Measurements from ENCODE around the gene RCAN2.

Gene RCAN2

DNA sequence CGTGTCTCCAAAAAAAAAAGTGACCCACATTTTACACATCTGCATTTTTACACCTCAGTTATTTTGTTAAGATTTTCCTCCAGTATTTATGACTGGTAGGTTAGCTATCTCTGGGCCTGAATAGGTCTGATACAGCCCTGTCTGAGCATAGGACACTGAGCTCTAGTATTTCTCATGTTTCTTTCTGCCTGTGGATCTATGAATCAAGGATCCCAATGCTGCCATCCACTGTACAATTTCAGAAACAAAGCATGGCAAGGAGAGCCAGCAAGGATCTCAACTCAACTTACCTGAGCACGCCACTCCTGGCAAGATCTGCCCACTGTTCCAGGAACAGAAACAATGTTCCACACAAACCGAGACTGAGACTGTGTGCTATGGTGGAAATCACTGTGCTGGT, 284.1 kb downstream of the RCAN2 start:
- DNase-seq, result no peak

DNA sequence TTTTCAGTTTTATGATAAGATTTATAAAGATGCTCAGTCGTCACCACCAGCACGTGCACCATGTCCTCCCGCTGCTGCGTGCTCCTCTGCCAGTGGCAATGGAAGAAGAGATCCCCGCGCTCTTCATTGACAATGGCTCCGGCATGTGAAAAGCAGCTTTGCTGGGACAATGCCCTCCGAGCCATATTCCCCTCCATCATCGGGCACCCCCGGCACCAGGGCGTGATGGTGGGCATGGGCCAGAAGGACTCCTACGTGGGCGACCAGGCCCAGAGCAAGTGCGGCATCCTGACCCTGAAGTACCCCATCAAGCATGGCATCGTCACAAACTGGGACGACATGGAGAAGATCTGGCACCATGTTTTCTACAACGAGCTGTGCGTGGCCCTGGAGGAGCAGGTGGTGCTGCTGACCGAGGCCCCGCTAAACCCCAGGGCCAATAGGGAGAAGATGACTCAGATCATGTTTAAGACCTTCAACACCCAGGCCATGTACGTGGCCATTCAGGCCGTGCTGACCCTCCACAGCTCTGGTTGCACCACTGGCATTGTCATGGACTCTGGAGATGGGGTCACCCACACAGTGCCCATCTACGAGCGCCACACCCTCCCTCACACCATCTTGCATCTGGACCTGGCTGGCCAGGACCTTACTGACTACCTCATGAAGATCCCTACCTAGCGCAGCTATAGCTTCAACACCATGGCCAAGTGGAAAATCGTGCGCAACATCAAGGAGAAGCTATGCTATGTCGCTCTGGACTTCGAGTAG, 286.2 kb downstream of the RCAN2 start:
- no peak for DNase-seq

DNA sequence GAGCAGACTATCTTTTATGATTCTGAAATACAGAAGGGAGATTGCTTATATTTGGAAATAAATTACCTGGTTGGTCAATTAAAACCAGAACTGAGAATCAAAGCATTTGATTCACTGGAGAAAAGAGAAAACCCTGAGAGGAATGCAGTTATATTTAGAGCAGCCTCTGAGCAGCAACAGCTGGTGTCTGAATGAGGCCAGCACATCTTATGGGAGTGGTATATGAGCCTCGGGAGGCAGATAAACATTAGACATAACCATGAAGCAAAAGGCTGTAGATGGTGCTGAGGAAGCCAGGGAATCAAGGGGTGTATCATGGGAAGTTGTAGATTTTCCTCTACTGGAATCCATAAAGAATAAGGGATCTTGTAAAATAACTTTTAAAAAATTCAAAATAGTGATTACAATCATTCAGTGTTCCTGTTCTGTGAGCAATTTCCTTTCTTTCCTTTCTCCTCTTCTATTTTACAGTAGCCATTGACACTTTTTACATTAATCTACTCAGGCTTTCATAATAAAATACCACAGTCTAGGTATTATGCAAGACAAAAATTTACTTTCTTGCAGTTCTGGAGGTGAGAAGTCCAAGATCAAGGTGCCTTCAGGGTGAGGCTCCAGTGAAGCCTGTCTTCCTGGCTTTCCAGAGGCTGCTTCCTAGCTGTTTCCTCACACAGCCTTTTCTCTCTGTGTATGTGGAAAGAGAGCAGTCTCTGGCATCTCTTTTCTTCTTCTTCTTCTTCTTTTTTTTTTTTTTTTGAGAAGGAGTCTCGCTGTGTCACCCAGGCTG, 287.7 kb downstream of the RCAN2 start:
- DNase-seq, result no peak

DNA sequence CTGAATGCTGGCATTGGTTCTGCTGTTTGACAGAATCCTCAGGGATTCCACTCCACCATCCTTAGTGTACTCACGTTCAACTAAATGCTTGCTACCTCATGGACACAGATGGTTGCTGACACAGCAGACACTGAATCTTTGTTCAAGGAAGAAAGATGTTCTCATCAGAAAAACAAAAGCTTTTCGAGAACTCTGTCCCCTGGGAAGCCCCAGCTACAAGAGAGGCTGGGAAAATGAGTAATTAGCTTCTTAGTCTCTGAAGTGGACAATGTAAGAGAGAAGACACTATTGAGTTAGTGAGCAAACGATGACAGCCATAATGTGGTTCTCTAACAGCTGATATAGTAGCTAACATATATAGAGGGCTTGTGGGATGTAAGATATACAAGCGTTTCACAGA, 289.5 kb downstream of the RCAN2 start:
- no peak for DNase-seq

DNA sequence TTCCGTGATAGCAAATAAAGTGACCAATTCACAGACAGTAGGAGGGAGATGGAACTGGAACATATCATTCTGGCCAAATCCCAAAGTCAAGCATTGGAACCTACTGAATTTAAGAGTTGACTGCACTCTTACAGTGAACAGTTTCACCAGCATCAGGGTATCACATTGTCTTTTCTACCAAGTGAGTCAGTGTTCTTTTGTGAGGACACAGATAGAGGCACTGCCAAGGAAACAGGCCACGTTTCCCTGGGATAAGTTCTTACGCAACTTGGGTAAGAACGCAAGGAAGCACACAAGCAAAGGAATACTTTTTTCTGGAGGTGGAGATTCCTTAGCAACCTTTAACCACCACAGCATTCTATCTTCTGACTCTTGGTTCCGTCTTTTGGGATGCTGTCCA, 291.9 kb downstream of the RCAN2 start:
- DNase-seq, result no peak

DNA sequence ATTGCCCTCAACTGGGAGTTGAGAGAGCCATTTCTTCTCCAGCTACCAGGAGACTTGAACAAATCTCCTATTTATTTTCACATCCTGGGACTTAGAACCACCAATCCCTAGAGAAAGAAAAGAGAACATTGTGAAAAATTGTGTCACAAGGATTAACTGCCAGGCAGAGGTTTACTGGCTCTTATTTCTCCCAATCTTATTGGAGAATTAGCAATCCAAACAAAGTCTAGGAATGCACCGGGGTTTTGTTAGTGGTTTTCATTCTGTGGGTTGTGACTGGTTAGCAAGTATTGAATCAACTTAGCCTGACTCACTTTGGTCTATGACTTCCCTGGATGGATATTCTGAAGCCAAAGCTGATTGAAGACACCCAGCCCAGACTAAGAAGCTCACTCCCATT, 299.3 kb downstream of the RCAN2 start:
- DNase-seq, result no peak

DNA sequence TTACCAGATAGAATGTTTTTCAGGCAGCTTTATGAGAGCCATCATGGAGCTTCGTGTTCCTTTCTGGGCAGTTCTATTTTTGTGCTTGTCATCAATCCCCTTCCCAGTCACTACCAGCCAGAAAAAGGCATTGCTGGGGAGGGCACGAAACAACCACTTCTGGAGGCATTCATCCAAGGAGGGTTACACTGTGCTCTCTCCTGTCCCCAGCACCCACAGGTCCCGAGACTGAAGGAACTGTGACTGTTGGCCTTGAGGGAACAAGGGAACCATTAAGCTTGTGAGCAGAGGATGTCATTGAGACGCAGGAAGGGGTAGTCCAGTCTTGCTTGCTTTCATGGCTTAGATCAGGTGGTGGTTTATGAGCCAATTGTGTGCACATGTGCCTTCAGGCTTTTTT, 300.4 kb downstream of the RCAN2 start:
- no peak for DNase-seq

DNA sequence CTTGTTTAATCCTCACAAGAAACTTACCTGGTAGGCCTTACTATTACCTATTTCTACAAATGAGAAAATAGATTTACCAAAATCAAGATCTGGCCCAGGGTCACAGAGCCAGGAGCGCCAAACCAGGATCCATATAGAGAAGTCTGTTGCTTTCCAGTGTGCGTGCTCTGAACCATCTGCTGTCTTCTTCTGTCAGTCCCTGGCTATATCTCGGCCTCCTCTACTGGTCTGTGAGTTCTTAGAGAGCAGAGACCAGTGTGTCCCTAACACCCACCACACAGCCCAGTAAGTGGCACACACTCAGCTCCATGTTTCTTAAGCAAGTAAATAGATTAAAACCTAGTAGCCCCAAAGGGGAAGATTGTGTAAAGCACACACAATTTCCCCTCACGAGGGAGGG, 301.5 kb downstream of the RCAN2 start:
- DNase-seq, result no peak

DNA sequence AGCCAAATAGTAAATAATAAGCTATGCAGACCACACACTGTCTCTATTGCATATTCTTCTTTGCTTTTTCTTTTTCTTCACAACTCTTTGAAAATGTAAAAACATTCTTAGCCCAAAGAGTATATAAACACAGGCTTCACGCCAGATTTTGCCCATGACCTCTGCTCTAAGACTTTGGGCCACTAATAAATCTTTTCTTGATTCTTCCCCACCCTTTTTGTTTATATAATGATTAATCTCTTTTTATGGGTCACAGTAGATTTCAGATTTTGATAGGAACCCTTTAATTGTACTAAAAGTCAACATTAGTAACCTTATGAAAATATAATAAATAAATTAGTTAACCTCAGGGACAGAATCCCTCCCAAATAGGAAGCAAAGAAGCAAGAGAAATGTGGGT, 304.7 kb downstream of the RCAN2 start:
- no peak for DNase-seq

DNA sequence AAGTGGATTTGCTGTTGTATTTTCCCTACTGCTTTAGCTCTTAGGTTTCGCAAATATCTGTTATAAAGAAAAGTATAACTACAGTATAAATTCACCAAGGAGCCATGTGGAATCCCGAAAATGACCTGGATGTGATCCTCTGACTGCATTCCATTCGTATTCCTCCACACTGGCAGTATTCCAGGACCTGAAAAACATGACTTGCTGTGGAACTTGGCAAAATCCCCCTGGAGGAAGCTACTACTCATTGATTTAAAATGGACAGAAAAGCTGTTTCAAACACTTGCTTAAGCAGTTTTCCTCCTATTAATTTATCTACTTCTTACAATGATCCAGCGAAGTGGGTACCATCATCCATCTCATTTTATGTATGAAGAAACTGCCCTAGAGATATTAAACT, 307.1 kb downstream of the RCAN2 start:
- DNase-seq, result no peak

DNA sequence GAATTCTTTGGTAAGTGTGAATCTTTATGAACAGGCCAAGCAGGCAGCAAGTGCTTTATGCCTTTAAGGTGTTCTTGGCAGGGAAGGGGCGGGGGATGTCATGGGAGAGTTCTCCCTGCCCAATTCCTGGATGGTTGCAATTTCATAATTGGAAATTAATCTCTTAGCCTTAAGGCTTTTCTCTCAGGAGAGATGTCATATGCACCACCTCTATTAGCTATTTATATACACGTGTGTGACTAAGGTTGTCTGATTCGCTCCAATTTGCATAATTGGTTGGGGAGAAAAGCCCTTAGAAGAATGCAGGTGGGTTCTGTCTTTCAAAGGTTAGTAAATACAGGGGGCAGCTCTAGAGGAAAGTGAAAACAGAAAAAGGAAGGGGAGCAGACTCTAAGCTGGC, 315.3 kb downstream of the RCAN2 start:
- DNase-seq, result no peak

DNA sequence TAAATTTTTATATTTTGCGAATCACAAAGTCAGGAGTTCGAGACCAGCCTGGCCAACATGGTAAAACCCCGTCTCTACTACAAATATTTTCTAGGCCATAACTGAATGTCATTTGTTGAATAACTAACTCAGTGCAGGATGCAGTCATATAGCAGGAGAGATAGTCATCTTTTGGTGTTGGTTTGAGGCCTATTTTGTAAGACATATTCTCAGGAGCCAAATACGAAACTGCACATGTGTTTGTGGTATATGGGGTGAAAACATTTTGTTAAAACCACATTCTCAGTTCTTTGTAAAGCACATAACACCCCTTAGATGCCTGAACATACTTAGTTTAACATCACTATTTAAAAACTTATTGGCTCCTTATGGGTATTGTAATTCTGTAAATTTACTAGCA, 315.8 kb downstream of the RCAN2 start:
- DNase-seq, result no peak

DNA sequence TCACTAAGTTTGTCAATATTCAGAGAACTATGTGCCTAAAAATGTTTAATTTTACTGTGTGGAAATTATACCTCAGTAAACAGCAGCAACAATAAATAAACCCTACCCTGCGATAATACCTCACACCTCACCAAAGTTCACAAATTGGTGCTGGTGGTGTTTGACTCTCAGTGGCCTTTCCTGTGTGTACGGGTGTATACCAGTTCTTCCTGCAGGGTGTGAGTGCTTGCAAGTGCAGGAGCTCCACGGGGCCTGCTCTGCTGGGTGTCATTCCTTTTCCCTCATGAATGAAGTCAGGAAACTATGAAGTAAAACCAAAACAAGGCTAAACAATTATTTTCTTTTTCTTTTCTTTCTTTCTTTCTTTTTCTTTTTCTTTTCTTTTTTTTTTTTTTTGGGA, 316.3 kb downstream of the RCAN2 start:
- DNase-seq, result no peak

DNA sequence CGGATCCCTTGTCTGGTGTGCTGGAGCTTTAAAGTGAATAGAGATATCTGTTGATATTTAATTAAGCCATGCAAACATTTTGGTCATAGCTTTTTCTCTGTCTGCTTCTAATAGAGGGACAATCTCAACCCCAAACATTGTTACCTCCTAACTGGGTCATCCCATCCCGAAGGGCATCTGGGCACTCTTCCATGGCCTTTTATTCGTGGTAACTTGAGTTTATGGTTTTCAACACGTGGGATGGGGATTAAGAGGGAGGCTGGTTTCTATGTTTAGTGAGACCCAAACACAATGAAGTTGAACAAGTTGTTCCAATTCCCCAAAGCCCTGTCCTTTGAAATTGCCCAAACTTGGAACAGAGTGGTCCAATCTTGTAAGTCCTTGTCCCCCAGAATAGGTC, 319.1 kb downstream of the RCAN2 start:
- no peak for DNase-seq

Measured in inflammatory macrophage (primary cell).